HG02840 (cell line): ENCODE results near the gene PYGM.

Experiments
- ATAC-seq: cut with Tn5 transposase; IDR thresholded peaks from one replicate; pipeline ENCODE4 v1.9.1; 2021; ENCODE audit warnings: mild to moderate bottlenecking, moderate library complexity, moderate number of reproducible peaks; ENCODE audit not compliant: unreplicated experiment, low FRiP score

PYGM gene

GRCh38 chr11:64792482-64792881, 32.7 kb upstream of the PYGM start:
- no peak for ATAC-seq

GRCh38 chr11:64791781-64792291, 32.1 kb upstream of the PYGM start:
- no peak for ATAC-seq

GRCh38 chr11:64790205-64791095, 30.7 kb upstream of the PYGM start:
- no peak for ATAC-seq

- ATAC-seq: no peak
Observed at GRCh38 chr11:64789331-64790204, 29.8 kb upstream of the PYGM start.

- no peak for ATAC-seq
Observed at GRCh38 chr11:64788321-64789215, 28.8 kb upstream of the PYGM start.

- ATAC-seq: no peak
Observed at GRCh38 chr11:64787526-64788320, 27.9 kb upstream of the PYGM start.

- ATAC-seq: no peak
Observed at GRCh38 chr11:64786308-64786707, 26.5 kb upstream of the PYGM start.

GRCh38 chr11:64784813-64785581, 25.2 kb upstream of the PYGM start:
- ATAC-seq: no peak

GRCh38 chr11:64778473-64779298, 18.9 kb upstream of the PYGM start, which contains the start of gene SF1:
Gene SF1, minus strand, starts transcription at chr11:64778542. Its CDS starts 150 bp downstream, at chr11:64778392.
- peak; percentile 76 for ATAC-seq

GRCh38 chr11:64778223-64778472, 18.4 kb upstream of the PYGM start:
- no peak for ATAC-seq

GRCh38 chr11:64777449-64778222, 17.9 kb upstream of the PYGM start:
- ATAC-seq: peak; percentile 16

GRCh38 chr11:64776875-64777274, 17.1 kb upstream of the PYGM start:
- no peak for ATAC-seq

- ATAC-seq: no peak
Observed at GRCh38 chr11:64776425-64776824, 16.7 kb upstream of the PYGM start.

- no peak for ATAC-seq
Observed at GRCh38 chr11:64774144-64774543, 14.4 kb upstream of the PYGM start.

GRCh38 chr11:64772303-64773018, 12.7 kb upstream of the PYGM start:
- ATAC-seq: no peak

GRCh38 chr11:64771861-64772260, 12.1 kb upstream of the PYGM start:
- no peak for ATAC-seq

- ATAC-seq: no peak
Observed at GRCh38 chr11:64770120-64770519, 10.3 kb upstream of the PYGM start.
